ENCODE data around the gene PLEKHB2. TPM values are rescaled to one million over a fixed set of nuclear protein-coding genes. Genes with fewer than 3 reads are reported as not detected.

PLEKHB2 gene
- total RNA-seq (10 to 100 TPM; 66.9 to 71.7 TPM), total RNA-seq (76.8 to 595 (median 158) reads per million in 172 experiments)
- 46.4 TPM for polyA plus RNA-seq (2013, experiment 1 of 2)
- 42.2 TPM for polyA plus RNA-seq (2013, experiment 2 of 2)

- CTCF ChIA-PET = interaction anchor here (1.1 to 1.6 kb wide), 4 partner anchors 12 to 387 kb away, joined by 3 to 8 read pairs (median 5); partner anchors contain the start of genes FAM168B and MZT2A
- H3K4me1 Mint-ChIP-seq (ENCODE audit: low read depth) = peaks cover 58% of the 10 kb centered on the region
Observed at GRCh38 chr2:131105156-131105949, at the start of gene PLEKHB2. TSS of gene PLEKHB2 (plus strand) at chr2:131105336. CDS start at chr2:131120942, 15,606 bp downstream.

DNA sequence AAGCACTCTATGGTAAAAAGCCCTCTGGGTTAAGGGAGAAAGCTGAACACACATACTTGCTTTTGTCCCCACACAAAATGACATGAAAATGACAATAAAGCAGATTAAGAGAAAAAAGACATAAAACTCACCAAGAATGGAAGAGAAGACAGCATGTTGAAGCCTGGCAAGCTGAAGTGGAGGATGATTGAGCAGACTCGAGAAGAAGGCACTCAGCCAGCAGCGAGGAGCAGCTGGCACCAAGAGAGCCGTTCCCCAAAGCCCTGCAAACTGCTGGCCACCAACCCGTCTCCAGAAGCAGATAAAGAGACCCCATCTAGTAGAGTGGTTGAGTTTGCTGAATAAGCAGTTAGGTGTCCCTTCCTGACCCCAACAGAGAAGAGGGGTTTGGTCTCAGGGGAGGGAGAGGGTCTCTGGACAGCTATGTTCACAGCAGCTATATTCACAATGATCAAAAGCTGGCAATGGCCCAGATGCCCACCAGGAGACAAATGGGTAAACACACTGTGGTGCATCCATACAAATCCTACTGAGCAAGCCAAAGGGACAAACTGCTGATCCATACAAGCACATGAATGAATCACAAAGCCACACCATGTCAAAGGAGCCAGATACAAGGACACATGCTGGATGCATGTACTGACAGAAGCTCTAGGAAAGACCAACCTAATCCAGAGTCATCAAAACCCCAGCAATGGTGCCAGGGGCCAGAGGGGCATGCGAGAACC, 48.8 kb upstream of the PLEKHB2 start:
- Histone ChIP-seq H3K27ac (ENCODE audit: low read depth in 1 of 2, low read length in 2 of 2) (no peak overlapping the region), H3K9me3 (ENCODE audit: control insufficient read depth in 1 of 2, insufficient read depth in 1 of 2, low read length in 2 of 2) (no peaks in the 10 kb centered on the region), H3K4me3 (ENCODE audit: low read length) (no peak overlapping the region), H3K36me3 (ENCODE audit: insufficient read depth, low read length) (peaks cover 74% of the 10 kb centered on the region), H3K4me1 (ENCODE audit: insufficient read depth, low read length) (no peaks in the 10 kb centered on the region), H3K27me3 (ENCODE audit: control insufficient read depth in 1 of 2, insufficient read depth in 2 of 2, low read length in 2 of 2) (no peaks in the 10 kb centered on the region)
- ChIA-PET CTCF (no interaction called here), POLR2A (interaction anchor here (0.6 to 1.4 kb wide), 2 partner anchors 15 to 45 kb away, joined by 4 read pairs; no protein-coding TSS in a partner anchor)
- Mint-ChIP-seq H3K9me3 (no peaks in the 10 kb centered on the region), H3K36me3 (ENCODE audit: low read depth) (peaks cover 92% of the 10 kb centered on the region), H3K27me3 (no peaks in the 10 kb centered on the region), H3K4me1 (ENCODE audit: low read depth) (peaks cover 40% of the 10 kb centered on the region), H3K4me3 (no peak overlapping the region), H3K27ac (no peak overlapping the region)
- TF ChIP-seq, protein P1, sequence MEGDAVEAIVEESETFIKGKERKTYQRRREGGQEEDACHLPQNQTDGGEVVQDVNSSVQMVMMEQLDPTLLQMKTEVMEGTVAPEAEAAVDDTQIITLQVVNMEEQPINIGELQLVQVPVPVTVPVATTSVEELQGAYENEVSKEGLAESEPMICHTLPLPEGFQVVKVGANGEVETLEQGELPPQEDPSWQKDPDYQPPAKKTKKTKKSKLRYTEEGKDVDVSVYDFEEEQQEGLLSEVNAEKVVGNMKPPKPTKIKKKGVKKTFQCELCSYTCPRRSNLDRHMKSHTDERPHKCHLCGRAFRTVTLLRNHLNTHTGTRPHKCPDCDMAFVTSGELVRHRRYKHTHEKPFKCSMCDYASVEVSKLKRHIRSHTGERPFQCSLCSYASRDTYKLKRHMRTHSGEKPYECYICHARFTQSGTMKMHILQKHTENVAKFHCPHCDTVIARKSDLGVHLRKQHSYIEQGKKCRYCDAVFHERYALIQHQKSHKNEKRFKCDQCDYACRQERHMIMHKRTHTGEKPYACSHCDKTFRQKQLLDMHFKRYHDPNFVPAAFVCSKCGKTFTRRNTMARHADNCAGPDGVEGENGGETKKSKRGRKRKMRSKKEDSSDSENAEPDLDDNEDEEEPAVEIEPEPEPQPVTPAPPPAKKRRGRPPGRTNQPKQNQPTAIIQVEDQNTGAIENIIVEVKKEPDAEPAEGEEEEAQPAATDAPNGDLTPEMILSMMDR (IDR thresholded peaks at IDR 0.05) = no peak
- intact Hi-C loops (cut with DNase I, micrococcal nuclease) = no loop called here
- DNase-seq = no peak
- ATAC-seq (ENCODE audit: poor library complexity) = no peak

More at GRCh38 chr2:131105156-131105949, at the start of gene PLEKHB2:
- Histone ChIP-seq H3K4me1 (ENCODE audit: insufficient read depth, low read length) (peaks cover 43% of the 10 kb centered on the region), H3K27me3 (ENCODE audit: control insufficient read depth in 1 of 2, insufficient read depth in 2 of 2, low read length in 2 of 2) (no peaks in the 10 kb centered on the region), H3K4me3 (ENCODE audit: low read length) (peak within 1 kb of the TSS; percentile 97), H3K36me3 (ENCODE audit: insufficient read depth, low read length) (peaks cover 8% of the 10 kb centered on the region), H3K27ac (ENCODE audit: low read depth in 1 of 2, low read length in 2 of 2) (peak within 1 kb of the TSS; percentile 94 to 96), H3K9me3 (ENCODE audit: control insufficient read depth in 1 of 2, insufficient read depth in 1 of 2, low read length in 2 of 2) (no peaks in the 10 kb centered on the region)
- ATAC-seq (ENCODE audit: poor library complexity) = peak; percentile 61
- no peaks in the 10 kb centered on the region for H3K9me3 Mint-ChIP-seq
- H3K27me3 Mint-ChIP-seq = no peaks in the 10 kb centered on the region
- peak within 1 kb of the TSS; percentile 98 for H3K27ac Mint-ChIP-seq
- POLR2A ChIA-PET = interaction anchor here (0.7 to 3.6 kb wide), 7 partner anchors 10 to 763 kb away, joined by 3 to 83 read pairs (median 3); partner anchors contain the start of genes FAM168B, IMP4 and PTPN18
- intact Hi-C loops (cut with DNase I, micrococcal nuclease) = loop anchor here in 1 of 2 experiments (5.0 to 10.0 kb wide), 4 partner anchors 387 to 1231 kb away; partner anchors contain the start of genes IMP4 and MZT2A
- peaks cover 32% of the 10 kb centered on the region for H3K36me3 Mint-ChIP-seq (ENCODE audit: low read depth)
- peak; percentile 83 to 96 (median 92) for DNase-seq
- H3K4me3 Mint-ChIP-seq = peak within 1 kb of the TSS; percentile 98
- TF ChIP-seq, protein P1 (IDR thresholded peaks at IDR 0.05) = no peak

DNA sequence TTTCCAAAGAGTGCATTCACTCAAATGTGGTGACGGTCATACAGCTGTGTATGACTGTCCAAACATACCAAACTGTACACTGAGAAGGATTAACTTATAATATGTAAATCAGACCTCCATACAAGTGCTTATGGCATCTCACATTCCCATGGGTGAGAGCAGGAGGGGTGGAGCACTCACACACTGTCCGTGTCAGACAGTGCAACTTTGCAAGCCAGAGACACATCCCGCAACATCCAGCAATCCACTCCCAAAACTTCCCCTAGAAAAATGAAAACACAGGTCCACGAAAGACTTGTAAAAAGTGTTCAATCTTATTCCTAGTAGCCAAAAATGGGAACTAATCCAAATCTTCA, 48.2 kb upstream of the PLEKHB2 start:
- ChIA-PET CTCF (no interaction called here), POLR2A (interaction anchor here (0.7 to 1.4 kb wide), 2 partner anchors 15 to 20 kb away, joined by 4 read pairs; no protein-coding TSS in a partner anchor)
- Histone ChIP-seq H3K9me3 (ENCODE audit: control insufficient read depth in 1 of 2, insufficient read depth in 1 of 2, low read length in 2 of 2) (no peaks in the 10 kb centered on the region), H3K4me3 (ENCODE audit: low read length) (no peak overlapping the region), H3K36me3 (ENCODE audit: insufficient read depth, low read length) (peaks cover 71% of the 10 kb centered on the region), H3K27ac (ENCODE audit: low read depth in 1 of 2, low read length in 2 of 2) (no peak overlapping the region), H3K4me1 (ENCODE audit: insufficient read depth, low read length) (no peaks in the 10 kb centered on the region), H3K27me3 (ENCODE audit: control insufficient read depth in 1 of 2, insufficient read depth in 2 of 2, low read length in 2 of 2) (no peaks in the 10 kb centered on the region)
- Mint-ChIP-seq H3K27me3 (no peaks in the 10 kb centered on the region), H3K9me3 (no peaks in the 10 kb centered on the region), H3K4me3 (no peak overlapping the region), H3K4me1 (ENCODE audit: low read depth) (peaks cover 42% of the 10 kb centered on the region), H3K36me3 (ENCODE audit: low read depth) (peaks cover 90% of the 10 kb centered on the region), H3K27ac (no peak overlapping the region)
- DNase-seq (no peak), ATAC-seq (ENCODE audit: poor library complexity) (no peak)
- TF ChIP-seq, protein P1 (IDR thresholded peaks at IDR 0.05) = no peak
- intact Hi-C loops (cut with DNase I, micrococcal nuclease) = no loop called here
